Spinal cord (tissue), 10 donors: Measurements from ENCODE around the gene TNNT3. TPM values are rescaled to one million over a fixed set of nuclear protein-coding genes. Genes with fewer than 3 reads are reported as not detected.

ENCODE experiments used
- DNase-seq, 6 donors: peaks; one replicate each; pipeline versions ENCODE4 v3.0.0 to v3.0.0-alpha.2; 2013 to 2015; ENCODE audit warnings: low spot score in 6 of 6, low read depth in 4 of 6
- H3K27ac ChIP-seq: one replicate; pipeline ENCODE4 v1.5.1; 2013; ENCODE audit warnings: low read depth, low read length, control low read depth
- H3K27me3 ChIP-seq: one replicate; pipeline ENCODE4 v1.6.1; 2013; ENCODE audit warnings: low read length; ENCODE audit not compliant: control insufficient read depth, insufficient read depth
- H3K36me3 ChIP-seq: one replicate; pipeline ENCODE4 v1.6.1; 2013; ENCODE audit warnings: low read length; ENCODE audit not compliant: control insufficient read depth, insufficient read depth
- H3K4me1 ChIP-seq: one replicate; pipeline ENCODE4 v1.6.1; 2013; ENCODE audit warnings: low read length; ENCODE audit not compliant: control insufficient read depth, insufficient read depth
- H3K4me3 ChIP-seq: one replicate; pipeline ENCODE4 v1.5.1; 2013; ENCODE audit warnings: low read depth, low read length, control low read depth
- H3K9me3 ChIP-seq: one replicate; pipeline ENCODE4 v1.6.1; 2013; ENCODE audit warnings: low read length; ENCODE audit not compliant: control insufficient read depth, insufficient read depth
- WGBS: methylation state at CpG from one replicate; pipeline ENCODE4 v1.1.5; 2013; ENCODE audit warnings: missing lambda C conversion rate; ENCODE audit not compliant: insufficient coverage; 5-methylcytosine and 5-hydroxymethylcytosine counted together
- polyA plus RNA-seq, 2 donors: library from polyadenylated mRNA; unstranded; fragments of 120-200 nt; gene quantifications; one replicate each; pipeline ENCODE4 v1.2.1, GENCODE V29; 2013; ENCODE audit not compliant: insufficient read length in 2 of 2
- total RNA-seq, 2 donors: library from RNA; depleted of rRNA in 1 of 2; stranded (reverse); fragments of 120-200 nt in 1 of 2; fragments of >200 nt in 1 of 2; gene quantifications; one replicate each; pipeline versions ENCODE4 v1.2.3 to v1.2.4, GENCODE V29; 2013 to 2014
- donor health status: healthy.

Gene TNNT3
- total and polyA plus RNA-seq, 4 donors: 2.8 to 14.8 (median 8.0) TPM

DNA sequence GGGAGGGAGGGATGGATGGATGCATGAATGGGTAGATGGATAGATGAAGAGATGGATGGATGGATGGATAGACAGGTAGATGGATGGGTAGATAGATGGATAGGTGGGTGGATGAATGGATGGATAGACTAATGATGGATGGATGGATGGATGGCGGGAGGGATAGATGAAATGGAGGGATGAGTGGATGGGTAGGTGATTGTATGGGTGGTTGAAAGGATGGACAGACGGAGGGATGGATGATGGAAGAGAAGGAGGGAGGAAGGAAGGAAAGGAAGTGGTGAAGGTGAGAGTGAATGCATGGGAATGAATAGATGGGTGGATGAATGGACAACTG, 3.7 kb upstream of the TNNT3 start:
- H3K4me3 ChIP-seq: no peak overlapping the region
- H3K9me3 ChIP-seq: no peaks in the 10 kb centered on the region
- no peaks in the 10 kb centered on the region for H3K27me3 ChIP-seq
- H3K4me1 ChIP-seq: peaks cover under 1% of the 10 kb centered on the region
- 82% methylated on average over 2 of the region's 2 CpGs for WGBS
- no peak overlapping the region for H3K27ac ChIP-seq
- no peaks in the 10 kb centered on the region for H3K36me3 ChIP-seq
- no peak for DNase-seq

DNA sequence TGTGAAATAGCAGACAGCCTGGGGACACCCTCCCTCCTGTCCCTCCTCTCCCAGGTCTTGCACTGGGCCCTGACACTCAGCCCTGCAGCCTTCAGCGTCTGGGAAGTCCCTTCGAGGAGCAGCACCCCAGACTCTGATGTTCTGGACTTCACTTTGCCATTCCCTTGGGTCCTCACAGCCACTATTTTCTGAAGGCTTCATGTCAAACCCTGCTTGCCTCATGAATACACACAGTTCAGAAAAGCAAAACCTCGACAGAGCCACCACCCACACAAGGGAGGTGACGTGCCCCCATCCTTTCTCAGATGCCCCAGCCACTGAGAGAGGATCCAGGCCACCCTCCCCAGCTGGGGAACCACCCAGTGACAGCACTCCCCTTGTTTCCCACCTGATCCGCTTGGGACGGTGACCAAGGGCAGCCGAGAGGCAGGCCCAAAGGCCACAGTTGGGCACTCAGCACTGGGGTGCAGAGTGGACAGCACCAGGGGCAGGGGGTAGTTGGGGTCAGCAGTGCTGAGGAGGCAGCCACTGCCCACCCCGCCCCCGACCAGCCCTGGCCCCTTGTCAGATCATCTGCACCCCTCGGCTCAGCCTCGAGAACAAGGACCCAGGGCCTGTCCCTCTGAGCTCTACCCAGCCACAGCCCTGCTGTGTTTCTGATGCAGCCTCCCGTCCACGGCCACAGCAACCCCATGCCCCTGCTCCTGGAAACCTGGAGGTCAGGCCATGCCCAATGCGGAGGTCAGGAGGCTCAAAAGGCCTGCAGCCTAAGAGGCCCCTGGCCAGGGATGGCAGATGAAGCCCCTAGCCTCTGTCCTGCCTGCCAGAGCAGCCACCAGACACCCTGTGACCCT, 3.1 kb upstream of the TNNT3 start:
- Histone ChIP-seq H3K4me3 (no peak overlapping the region), H3K27ac (no peak overlapping the region), H3K4me1 (peaks cover 7% of the 10 kb centered on the region), H3K27me3 (no peaks in the 10 kb centered on the region), H3K9me3 (no peaks in the 10 kb centered on the region), H3K36me3 (no peaks in the 10 kb centered on the region)
- DNase-seq: no peak
- 87% methylated on average over 12 of the region's 14 CpGs for WGBS

DNA sequence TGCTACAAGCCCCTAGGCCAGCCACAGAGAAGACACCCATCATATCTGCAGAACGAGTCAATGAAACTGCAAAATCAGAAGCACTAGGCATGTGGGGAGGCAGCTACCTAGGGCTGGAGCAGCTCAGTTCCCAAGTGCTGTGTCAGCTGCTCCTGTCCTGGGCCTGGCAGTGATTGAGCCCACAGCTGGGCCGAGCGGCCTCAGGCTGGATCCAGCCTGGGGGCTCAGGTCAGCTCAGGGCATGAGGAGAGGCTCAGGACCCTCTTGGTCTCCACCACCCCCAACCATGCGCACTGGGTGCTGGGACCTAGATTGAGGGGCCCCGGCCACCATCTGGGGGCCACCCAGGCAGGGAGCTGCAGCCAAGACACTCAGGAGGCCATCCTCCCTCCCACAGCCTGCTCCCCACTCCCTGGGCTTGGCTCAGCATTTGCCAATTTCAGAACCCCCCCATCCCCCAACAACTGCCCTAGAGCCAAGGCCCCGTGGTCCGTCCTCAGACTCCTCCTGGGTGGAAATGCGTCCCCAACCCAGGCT, 2.4 kb upstream of the TNNT3 start:
- no peaks in the 10 kb centered on the region for H3K27me3 ChIP-seq
- no peaks in the 10 kb centered on the region for H3K9me3 ChIP-seq
- WGBS: 77% methylated on average over 8 of the region's 8 CpGs
- DNase-seq: no peak
- no peaks in the 10 kb centered on the region for H3K36me3 ChIP-seq
- peaks cover 12% of the 10 kb centered on the region for H3K4me1 ChIP-seq
- H3K4me3 ChIP-seq: no peak overlapping the region
- no peak overlapping the region for H3K27ac ChIP-seq

DNA sequence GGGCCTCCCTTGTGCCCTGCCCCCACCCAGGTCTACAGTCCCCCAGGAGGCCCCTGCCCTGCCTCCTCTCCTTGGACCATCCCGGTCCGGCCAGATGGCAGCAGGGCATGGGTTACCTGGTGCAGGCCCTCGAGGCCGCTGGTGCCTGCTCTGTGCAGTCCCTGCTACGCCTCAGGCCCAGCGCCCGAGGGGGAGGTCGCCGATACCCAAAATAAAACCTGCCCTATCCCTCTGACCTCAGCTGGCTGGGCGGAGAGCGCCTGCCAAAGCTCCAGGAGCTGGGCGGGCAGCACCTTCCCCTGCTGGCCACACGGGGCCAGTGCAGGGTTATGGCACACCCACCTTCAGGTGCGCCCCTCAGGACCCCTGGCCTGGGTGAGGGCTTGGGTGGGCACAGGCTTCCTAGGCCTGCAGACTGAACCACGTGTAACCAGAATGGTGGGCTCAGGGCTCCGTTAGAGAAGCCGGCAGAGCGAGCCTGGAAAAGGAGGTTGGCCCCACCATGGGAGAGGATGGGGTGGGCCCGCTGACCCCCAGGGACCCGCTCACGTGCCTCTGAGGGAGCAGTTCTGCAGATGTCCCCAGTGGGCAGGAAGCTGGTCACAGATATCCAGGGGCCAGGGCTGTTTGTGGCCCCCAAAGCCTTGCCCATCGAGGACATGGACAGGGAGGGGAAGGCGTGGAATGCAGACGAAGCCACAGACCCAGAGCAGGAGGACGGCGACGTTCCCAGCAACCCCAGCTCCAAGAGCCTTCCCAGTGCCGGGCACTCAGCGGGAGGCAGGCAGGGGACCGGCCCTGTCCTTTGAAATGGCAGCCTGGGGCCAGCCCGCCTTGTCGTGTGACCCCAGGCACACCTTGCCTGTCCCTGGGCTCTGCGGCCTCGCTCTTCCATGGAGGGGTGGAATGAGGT, 1.7 kb upstream of the TNNT3 start:
- Histone ChIP-seq H3K9me3 (no peaks in the 10 kb centered on the region), H3K4me1 (peaks cover 14% of the 10 kb centered on the region), H3K36me3 (no peaks in the 10 kb centered on the region), H3K27ac (no peak overlapping the region), H3K4me3 (no peak overlapping the region), H3K27me3 (no peaks in the 10 kb centered on the region)
- no peak for DNase-seq
- 76% methylated on average over 29 of the region's 34 CpGs for WGBS

DNA sequence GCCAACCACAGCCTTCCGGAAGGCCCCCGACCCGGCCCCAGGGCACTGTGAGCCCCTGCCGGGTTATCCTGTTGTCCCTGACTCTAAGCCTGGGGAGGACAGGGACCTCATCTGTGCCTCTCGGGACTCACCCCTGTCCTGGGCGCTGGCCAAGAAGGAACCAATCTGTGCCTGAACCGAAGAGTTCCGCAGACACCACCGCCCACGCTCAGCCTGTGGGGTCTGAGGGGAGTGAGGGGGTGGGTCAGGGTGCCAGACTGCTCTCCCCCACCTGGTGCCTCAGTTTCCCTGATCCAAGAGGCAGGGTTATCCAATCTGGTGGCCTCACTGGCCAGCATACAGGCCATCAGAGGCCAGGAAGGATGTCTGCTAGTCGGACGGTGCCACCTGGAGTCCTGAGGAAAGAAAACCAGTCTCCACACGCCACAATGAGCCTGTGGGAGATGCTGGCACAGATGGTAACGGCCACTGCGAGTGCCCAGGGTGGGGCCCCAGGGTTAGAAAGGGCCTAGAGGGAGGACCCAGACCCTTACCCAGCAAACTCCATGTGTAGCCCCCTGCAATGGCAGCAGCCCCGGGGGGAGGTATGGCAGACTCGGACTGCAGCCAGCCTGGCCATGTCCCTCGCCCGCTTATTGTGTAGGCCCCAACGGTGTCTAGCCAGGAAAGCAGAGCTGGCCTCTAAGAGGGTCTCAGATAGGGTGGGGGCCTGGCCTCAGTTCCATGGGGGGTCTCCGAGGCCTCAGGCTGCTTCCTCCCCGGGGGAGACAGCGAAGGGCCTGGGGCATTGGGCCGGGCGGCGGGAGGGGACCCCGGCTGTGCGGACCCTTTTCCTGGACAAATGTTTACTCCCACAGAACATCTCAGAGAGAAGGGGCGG, 827 bp upstream of the TNNT3 start:
- H3K4me1 ChIP-seq: peaks cover 14% of the 10 kb centered on the region

DNA sequence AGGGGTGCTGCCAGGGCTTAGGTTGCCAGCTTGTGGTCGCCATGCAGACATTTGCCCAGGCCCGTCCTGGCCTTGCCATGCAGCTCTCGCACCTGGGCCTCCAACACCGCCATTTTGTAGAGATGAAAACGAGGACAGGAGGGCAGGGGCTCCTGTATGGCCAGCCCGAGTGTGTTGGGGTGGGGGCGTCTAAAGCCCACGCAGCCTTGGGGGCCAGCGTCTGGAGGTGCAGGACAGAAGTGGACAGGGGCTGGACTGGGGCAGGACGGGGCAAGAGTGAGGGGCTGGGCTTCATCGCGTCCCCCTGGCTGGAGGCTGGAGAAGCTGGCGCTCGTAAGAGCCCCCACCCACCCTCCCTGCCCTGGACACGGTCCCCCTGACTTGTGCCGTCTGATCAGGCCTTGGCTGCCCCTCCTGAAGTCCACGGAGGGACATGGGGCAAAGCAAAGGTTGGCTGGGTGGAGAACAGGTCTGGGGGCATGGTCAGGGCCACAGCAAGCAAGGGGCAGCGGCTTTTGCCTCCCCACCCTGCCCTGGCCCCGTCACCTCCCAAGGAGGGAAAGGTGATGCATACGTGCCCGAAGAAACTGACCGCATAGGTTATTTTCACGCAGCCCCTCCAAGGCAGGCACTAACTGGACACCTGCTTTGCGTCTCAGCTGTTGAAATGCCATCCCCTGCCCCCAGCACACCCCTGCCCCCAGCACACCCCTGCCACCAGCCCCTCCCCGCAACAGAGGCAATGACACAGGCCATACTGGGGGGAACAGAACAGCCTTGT, 815 bp downstream of the TNNT3 start:
- WGBS: 95% methylated on average over 17 of the region's 25 CpGs
- Histone ChIP-seq H3K27ac (peak overlapping the region; percentile 77), H3K36me3 (no peaks in the 10 kb centered on the region), H3K27me3 (no peaks in the 10 kb centered on the region), H3K9me3 (no peaks in the 10 kb centered on the region), H3K4me3 (no peak overlapping the region), H3K4me1 (peaks cover 14% of the 10 kb centered on the region)
- no peak for DNase-seq

More for the DNA sequence above, 827 bp upstream of the TNNT3 start:
- no peaks in the 10 kb centered on the region for H3K36me3 ChIP-seq
- no peaks in the 10 kb centered on the region for H3K9me3 ChIP-seq
- 80% methylated on average over 20 of the region's 29 CpGs for WGBS
- no peak overlapping the region for H3K27ac ChIP-seq
- no peaks in the 10 kb centered on the region for H3K27me3 ChIP-seq
- H3K4me3 ChIP-seq: no peak overlapping the region
- DNase-seq: no peak

DNA sequence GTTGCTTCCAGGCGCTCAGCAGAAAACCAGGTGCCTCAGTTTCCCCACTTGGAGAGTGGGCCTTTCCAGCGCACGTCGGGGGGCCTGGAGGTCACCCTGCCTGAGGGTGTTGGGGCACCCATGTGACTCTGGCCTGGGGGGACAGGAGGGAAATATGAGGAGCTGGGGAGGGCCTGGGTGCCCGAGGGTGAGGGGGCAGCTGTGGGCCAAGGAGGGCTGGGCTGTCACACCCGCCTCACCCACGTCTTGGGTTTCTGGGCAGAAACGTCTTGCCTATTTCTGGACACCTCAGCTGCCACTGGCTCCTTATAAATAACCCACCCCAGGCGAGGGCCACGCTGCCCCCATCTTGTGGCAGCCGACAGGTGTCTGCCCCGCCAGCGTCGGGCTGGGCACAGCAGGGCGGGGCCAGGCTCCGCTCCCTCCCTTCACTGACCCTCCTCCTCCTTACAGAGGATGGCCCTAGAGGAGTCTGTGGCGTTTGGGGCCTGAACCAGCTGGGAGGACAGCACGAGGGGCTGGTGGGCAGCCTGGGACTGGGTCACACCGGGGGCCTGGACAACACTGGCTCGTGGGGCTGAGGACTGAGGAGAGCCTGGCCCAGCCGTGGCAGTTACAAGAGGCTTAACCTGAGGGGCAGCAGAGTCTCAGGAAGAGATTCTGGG, 1.5 kb downstream of the TNNT3 start:
- no peak for DNase-seq
- peaks cover 14% of the 10 kb centered on the region for H3K4me1 ChIP-seq
- H3K27ac ChIP-seq: peak overlapping the region; percentile 77
- WGBS: 64% methylated on average over 20 of the region's 21 CpGs
- H3K4me3 ChIP-seq: no peak overlapping the region
- no peaks in the 10 kb centered on the region for H3K9me3 ChIP-seq
- no peaks in the 10 kb centered on the region for H3K36me3 ChIP-seq
- no peaks in the 10 kb centered on the region for H3K27me3 ChIP-seq

DNA sequence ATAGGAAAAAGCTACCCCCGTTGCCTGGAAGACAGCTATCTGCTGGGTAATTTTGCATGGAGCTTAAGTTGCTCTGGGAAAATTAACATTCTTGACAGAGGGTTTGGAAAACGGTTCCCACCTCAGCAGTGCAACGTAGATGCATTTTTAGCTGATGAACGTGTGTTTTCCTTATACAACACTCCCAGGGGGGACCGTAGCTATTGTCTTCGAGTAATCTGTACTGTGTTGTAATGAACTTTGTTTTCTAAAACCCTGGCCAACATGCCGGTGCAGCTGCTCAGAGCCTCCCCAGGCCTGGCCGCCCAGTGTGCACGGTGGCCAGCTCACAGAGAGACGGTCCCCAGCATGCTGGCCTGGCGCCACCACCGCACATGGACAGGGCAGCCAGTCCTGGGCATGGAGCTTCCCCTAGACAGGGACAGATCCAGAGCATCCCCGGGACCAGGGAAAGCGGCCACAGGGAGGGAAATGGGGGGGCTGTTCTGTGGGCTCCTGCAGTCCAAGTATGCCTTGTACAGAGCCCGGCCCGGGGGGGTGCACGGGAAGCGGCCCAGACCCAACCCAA, 2.2 kb downstream of the TNNT3 start:
- H3K9me3 ChIP-seq: no peaks in the 10 kb centered on the region
- DNase-seq: peak in 3 of 6 donors; percentile 4 to 69 (median 50)
- peaks cover 14% of the 10 kb centered on the region for H3K4me1 ChIP-seq
- no peaks in the 10 kb centered on the region for H3K36me3 ChIP-seq
- whole genome bisulfite sequencing: 44% methylated on average over 12 of the region's 18 CpGs
- H3K27ac ChIP-seq: peak overlapping the region; percentile 83
- H3K27me3 ChIP-seq: no peaks in the 10 kb centered on the region
- H3K4me3 ChIP-seq: no peak overlapping the region
